Liver (tissue), 3 donors: ENCODE results near the gene LSAMP.

Experiments used
- ATF3 ChIP-seq: IDR thresholded peaks from 2 replicates; pipeline ENCODE4 v1.6.1; 2016; ENCODE audit warnings: antibody characterized with exemption
- CTCF ChIP-seq: fragments of 150-350 bp; IDR thresholded peaks from 2 replicates; pipeline ENCODE4 v1.5.1; 2017; ENCODE audit warnings: improper control_type of control experiment, low read depth, low read length; ENCODE audit not compliant: missing input control
- EGR1 ChIP-seq, 2 donors: IDR thresholded peaks; 2 replicates each; pipeline ENCODE4 v1.6.1; 2016 to 2018; ENCODE audit warnings: antibody characterized with exemption in 2 of 2, low read depth in 2 of 2
- HNF4A ChIP-seq, 2 donors: conservative IDR thresholded peaks; 2 replicates each; pipeline ENCODE4 v1.6.1; 2016; ENCODE audit warnings: antibody characterized with exemption in 2 of 2, mild to moderate bottlenecking in 2 of 2
- JUND ChIP-seq, 2 donors: IDR thresholded peaks; 2 replicates each; pipeline ENCODE4 v1.6.1; 2016; ENCODE audit warnings: antibody characterized with exemption in 2 of 2
- MAX ChIP-seq: IDR thresholded peaks from 2 replicates; pipeline ENCODE4 v1.6.1; 2016; ENCODE audit warnings: antibody characterized with exemption
- RAD21 ChIP-seq, 2 donors: IDR thresholded peaks; 2 replicates each; pipeline ENCODE4 v1.6.1; 2016; ENCODE audit warnings: antibody characterized with exemption in 2 of 2, mild to moderate bottlenecking in 2 of 2
- REST ChIP-seq: IDR thresholded peaks from 2 replicates; pipeline ENCODE4 v1.6.1; 2016; ENCODE audit warnings: antibody characterized with exemption, mild to moderate bottlenecking
- RXRA ChIP-seq, 2 donors: IDR thresholded peaks; 2 replicates each; pipeline ENCODE4 v1.6.1; 2017 to 2018; ENCODE audit warnings: antibody characterized with exemption in 2 of 2, mild to moderate bottlenecking in 1 of 2
- SP1 ChIP-seq: IDR thresholded peaks from 2 replicates; pipeline ENCODE4 v1.6.1; 2018; ENCODE audit warnings: antibody characterized with exemption, mild to moderate bottlenecking
- TAF1 ChIP-seq: conservative IDR thresholded peaks from 2 replicates; pipeline ENCODE4 v1.6.1; 2016; ENCODE audit warnings: antibody characterized with exemption, mild to moderate bottlenecking
- ZBTB33 ChIP-seq: IDR thresholded peaks from 2 replicates; pipeline ENCODE4 v1.6.1; 2016; ENCODE audit warnings: antibody characterized with exemption
- donor health status: healthy.
- donor health status: healthy.

- TF ChIP-seq CTCF: no peak
- no peak for TF ChIP-seq ZBTB33
- TF ChIP-seq EGR1 (IDR thresholded peaks at IDR 0.05; ENCODE audit: low read depth in 2 of 2): no peak
- TF ChIP-seq REST: no peak
- TF ChIP-seq SP1: no peak
- TF ChIP-seq TAF1: no peak
- TF ChIP-seq JUND (IDR thresholded peaks at IDR 0.05): no peak
- no peak for TF ChIP-seq MAX
- TF ChIP-seq RXRA (IDR thresholded peaks at IDR 0.05): no peak
- TF ChIP-seq RAD21 (IDR thresholded peaks at IDR 0.05): no peak
- no peak for TF ChIP-seq ATF3
- no peak for TF ChIP-seq HNF4A (conservative IDR thresholded peaks at IDR 0.05)
Measured at GRCh38 chr3:116164039-116164438, 281.2 kb downstream of the LSAMP start.
